Measurements from ENCODE around the gene ANAPC7. TPM values are rescaled to one million over a fixed set of nuclear protein-coding genes. Genes with fewer than 3 reads are reported as not detected.

Gene ANAPC7
- total RNA-seq, 1 experiment from 2014 or later, result 52.4 TPM

- Histone ChIP-seq H2AFZ (no peak overlapping the region), H3K27me3 (ENCODE audit: insufficient read depth, low read depth) (no peaks in the 10 kb centered on the region), H3K4me2 (peak overlapping the region; percentile 23; the same call in 1 of the 2 replicates), H3K36me3 (ENCODE audit: low read depth) (peaks cover 70% of the 10 kb centered on the region), H3F3A (ENCODE audit: insufficient read depth, low read depth) (peaks cover 52% of the 10 kb centered on the region), H3K4me1 (replicated peaks; ENCODE audit: insufficient read depth) (peaks cover 26% of the 10 kb centered on the region), H3K4me3 (no peak overlapping the region), H4K20me1 (ENCODE audit: insufficient read depth) (0 out of 2 replicates have a peak, but pooled peaks cover 3% of the 10 kb centered on the region), H3K79me2 (ENCODE audit: low read depth) (peaks cover 14% of the 10 kb centered on the region; the same call in 1 of the 2 replicates), H3K9me3 (ENCODE audit: insufficient read depth, low read depth) (no peaks in the 10 kb centered on the region), H3K9me2 (ENCODE audit: insufficient read depth) (no peaks in the 10 kb centered on the region), H3K27ac (peak overlapping the region; percentile 34)
- DNase-seq, result no peak
- TF ChIP-seq CTCF (conservative IDR thresholded peaks at IDR 0.05) (no peak), EZH2 (IDR thresholded peaks at IDR 0.05; ENCODE audit: low read depth) (no peak)
- no TSS peak for BruUV-seq (replicated peaks)
- ChIA-PET CTCF (no interaction called here), POLR2A (ENCODE audit: unreplicated experiment) (no interaction called here)
- intact Hi-C loops (cut with micrococcal nuclease; ENCODE audit: unreplicated experiment), result no loop called here
These were observed 64.8 kb downstream of the ANAPC7 start for GRCh38 chr12:110338754-110339153.

GRCh38 chr12:110337912-110338710 is 65.4 kb downstream of the ANAPC7 start:
- Histone ChIP-seq H2AFZ (no peak overlapping the region), H3K4me1 (replicated peaks; ENCODE audit: insufficient read depth) (peaks cover 20% of the 10 kb centered on the region), H3K4me2 (no peak overlapping the region), H3K9me2 (ENCODE audit: insufficient read depth) (no peaks in the 10 kb centered on the region), H3K27me3 (ENCODE audit: insufficient read depth, low read depth) (no peaks in the 10 kb centered on the region), H3K4me3 (no peak overlapping the region), H3K79me2 (ENCODE audit: low read depth) (peaks cover 12% of the 10 kb centered on the region; the same call in 1 of the 2 replicates), H3K36me3 (ENCODE audit: low read depth) (peaks cover 69% of the 10 kb centered on the region), H3K27ac (no peak overlapping the region), H3K9me3 (ENCODE audit: insufficient read depth, low read depth) (no peaks in the 10 kb centered on the region), H4K20me1 (ENCODE audit: insufficient read depth) (0 out of 2 replicates have a peak, but pooled peaks cover 7% of the 10 kb centered on the region), H3F3A (ENCODE audit: insufficient read depth, low read depth) (peaks cover 46% of the 10 kb centered on the region)
- ChIA-PET POLR2A (ENCODE audit: unreplicated experiment) (no interaction called here), CTCF (no interaction called here)
- intact Hi-C loops (cut with micrococcal nuclease; ENCODE audit: unreplicated experiment), result no loop called here
- BruUV-seq (replicated peaks), result no TSS peak
- no peak for TF ChIP-seq CTCF (conservative IDR thresholded peaks at IDR 0.05)
- no peak for TF ChIP-seq EZH2 (IDR thresholded peaks at IDR 0.05; ENCODE audit: low read depth)
- no peak for DNase-seq

GRCh38 chr12:110335481-110336045 is 67.9 kb downstream of the ANAPC7 start:
- TF ChIP-seq CTCF (conservative IDR thresholded peaks at IDR 0.05) (no peak), EZH2 (IDR thresholded peaks at IDR 0.05; ENCODE audit: low read depth) (no peak)
- peaks cover 61% of the 10 kb centered on the region for H3K36me3 ChIP-seq (ENCODE audit: low read depth)
- intact Hi-C loops (cut with micrococcal nuclease; ENCODE audit: unreplicated experiment), result no loop called here
- DNase-seq, result no peak
- H3K4me2 ChIP-seq, result no peak overlapping the region
- H3K9me2 ChIP-seq (ENCODE audit: insufficient read depth), result no peaks in the 10 kb centered on the region
- H3K4me1 ChIP-seq (replicated peaks; ENCODE audit: insufficient read depth), result peaks cover 15% of the 10 kb centered on the region
- H3F3A ChIP-seq (ENCODE audit: insufficient read depth, low read depth), result peaks cover 32% of the 10 kb centered on the region; the same call in 1 of the 2 replicates
- POLR2A ChIA-PET (ENCODE audit: unreplicated experiment), result interaction anchor here (0.6 kb wide), 1 partner anchor 203 kb away, joined by 6 read pairs; no protein-coding TSS in a partner anchor
- H3K9me3 ChIP-seq (ENCODE audit: insufficient read depth, low read depth), result no peaks in the 10 kb centered on the region
- H2AFZ ChIP-seq, result no peak overlapping the region
- CTCF ChIA-PET, result no interaction called here
- H4K20me1 ChIP-seq (ENCODE audit: insufficient read depth), result peaks cover 20% of the 10 kb centered on the region; the same call in 1 of the 2 replicates
- no peak overlapping the region for H3K4me3 ChIP-seq
- no peaks in the 10 kb centered on the region for H3K27me3 ChIP-seq (ENCODE audit: insufficient read depth, low read depth)
- H3K27ac ChIP-seq, result no peak overlapping the region
- no TSS peak for BruUV-seq (replicated peaks)
- H3K79me2 ChIP-seq (ENCODE audit: low read depth), result peaks cover 26% of the 10 kb centered on the region
